Embryonic facial prominence (tissue), 1 donor: ENCODE results near the gene NFATC1.
"Not testable (repeated sequence)": the region's sequence is repeated elsewhere in the genome, so short reads cannot be mapped to it uniquely, and the experiment has no call there.

ENCODE experiments used
- DNase-seq: peaks from one replicate; pipeline ENCODE4 v3.0.0-alpha.2; 2016; ENCODE audit errors: extremely low spot score

NFATC1 gene

GRCh38 chr18:79489051-79489898, 93.5 kb downstream of the NFATC1 start:
- no peak for DNase-seq

DNA sequence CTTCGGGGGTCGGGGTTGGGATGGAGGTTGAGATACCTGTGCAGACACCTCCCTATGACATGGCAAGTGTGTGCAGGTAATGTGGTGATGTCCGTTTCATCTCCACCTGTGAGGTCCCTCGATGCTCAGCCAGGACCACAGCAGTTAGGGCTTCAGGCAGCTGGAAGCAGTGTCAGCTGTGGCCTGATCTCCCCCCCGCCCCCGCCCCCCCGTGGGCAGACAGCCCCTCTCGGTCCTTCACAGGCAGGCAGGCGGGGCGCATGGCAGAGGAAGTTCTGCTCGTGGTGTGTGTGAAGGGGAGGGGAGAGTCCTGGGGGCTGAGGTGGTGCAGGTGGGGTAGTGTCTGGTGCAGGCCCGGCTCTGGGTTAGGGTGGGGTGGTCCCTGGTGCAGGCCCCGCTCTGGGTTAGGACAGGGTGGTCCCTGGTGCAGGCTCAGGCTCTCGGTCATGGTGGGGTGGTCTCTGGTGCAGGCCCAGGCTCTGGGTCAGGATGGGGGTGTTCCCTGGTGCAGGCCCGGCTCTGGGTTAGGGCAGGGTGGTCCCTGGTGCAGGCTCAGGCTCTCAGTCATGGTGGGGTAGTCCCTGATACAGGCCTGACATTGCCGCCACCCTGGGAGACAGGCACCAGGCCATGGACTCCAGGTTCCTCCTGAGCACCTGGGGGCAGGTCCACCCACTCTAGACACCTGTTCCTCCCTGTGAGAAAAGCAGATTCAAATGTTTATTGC, 94.3 kb downstream of the NFATC1 start:
- no peak for DNase-seq

DNA sequence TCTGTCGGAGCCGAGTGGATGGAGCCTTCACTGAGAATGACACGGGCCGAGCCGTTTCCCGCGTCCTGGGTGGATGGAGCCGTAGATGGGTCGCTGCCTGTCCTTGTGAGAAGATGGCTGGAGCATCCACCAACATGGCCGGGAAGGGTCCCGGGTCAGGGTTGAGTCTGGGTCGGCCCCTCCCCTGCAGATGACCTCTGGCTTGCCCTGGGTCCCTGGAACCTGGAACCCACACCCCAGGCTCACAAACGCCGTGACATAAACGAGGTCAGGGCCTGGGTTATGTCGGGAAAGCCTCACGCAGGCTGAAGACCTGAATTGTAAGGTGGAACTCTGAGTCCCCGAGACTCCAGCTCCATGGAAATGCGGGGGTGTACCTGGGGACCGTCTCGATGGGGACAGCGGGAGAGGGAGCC, 94.9 kb downstream of the NFATC1 start:
- no peak for DNase-seq

DNA sequence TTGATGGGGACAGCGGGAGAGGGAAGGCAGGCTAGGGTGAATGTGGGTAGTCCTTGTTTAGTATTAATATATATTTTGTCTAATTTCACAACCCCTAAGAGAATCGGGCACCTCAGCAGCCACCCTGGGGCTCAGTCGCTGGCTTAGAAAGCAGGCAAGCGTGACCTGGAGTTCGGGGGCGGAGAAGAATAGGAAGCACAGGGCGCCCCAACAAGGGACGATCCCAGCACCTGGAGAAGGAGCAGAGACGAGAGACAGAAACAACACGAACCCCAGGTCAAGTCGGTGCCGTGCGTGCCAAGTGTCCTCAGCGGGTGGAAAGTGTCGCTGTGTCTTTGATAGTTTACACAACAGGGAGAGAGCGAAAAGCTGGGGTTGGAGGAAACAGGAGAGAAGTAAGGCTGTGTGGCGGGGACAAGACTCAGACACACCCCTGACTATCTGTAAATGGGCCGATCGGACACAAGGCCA, 95.4 kb downstream of the NFATC1 start:
- DNase-seq: no peak

- no peak for DNase-seq
Measured at GRCh38 chr18:79493211-79493800, 97.6 kb downstream of the NFATC1 start.

DNA sequence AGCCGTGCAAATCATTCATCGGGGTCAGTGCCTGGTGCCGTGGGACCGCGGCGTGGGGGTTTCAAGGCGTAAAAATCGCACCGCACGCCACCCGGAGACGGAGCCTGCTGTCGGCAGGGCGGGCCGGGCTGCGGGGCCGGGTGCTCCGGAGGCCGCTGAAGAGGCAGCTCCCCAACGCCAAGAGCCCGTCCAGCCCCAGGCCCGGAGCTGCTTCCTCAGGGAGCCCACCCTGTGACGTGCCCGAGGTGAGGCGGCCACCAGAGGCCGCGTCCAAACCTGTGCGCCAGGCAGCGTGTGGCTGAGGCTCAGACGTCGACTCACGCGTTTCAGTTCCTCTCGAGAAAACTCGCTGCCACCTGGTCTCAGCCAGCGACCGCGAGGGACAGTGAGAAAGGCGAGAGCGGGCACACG, 98.1 kb downstream of the NFATC1 start:
- no peak for DNase-seq

GRCh38 chr18:79494936-79495335, 99.2 kb downstream of the NFATC1 start:
- no peak for DNase-seq

DNA sequence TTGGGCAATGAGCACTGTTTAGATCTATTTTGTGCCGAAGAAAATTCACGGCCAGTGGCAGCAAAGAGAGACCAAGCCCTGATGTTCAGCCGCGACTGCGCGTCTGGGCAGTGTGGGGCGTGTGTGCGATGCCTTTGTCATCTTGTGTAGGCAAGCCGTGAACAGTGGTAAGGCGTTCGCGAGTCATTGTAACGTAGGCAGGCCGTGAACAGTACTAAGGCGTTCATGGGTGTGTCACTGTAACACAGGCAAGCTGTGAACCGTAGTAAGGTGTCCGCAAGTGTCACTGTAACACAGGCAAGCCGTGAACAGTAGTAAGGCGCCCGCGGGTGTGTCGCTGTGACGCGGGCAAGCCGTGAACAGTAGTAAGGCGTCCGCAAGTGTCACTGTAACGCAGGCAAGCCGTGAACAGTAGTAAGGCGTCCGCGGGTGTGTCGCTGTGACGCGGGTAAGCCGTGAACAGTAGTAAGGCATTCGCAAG, 99.9 kb downstream of the NFATC1 start:
- DNase-seq: no peak

- DNase-seq: no peak
Measured at GRCh38 chr18:79496237-79496977, 100.7 kb downstream of the NFATC1 start.

- no peak for DNase-seq
Measured at GRCh38 chr18:79496978-79497637, 101.4 kb downstream of the NFATC1 start.

- no peak for DNase-seq
Measured at GRCh38 chr18:79497638-79498081, 101.9 kb downstream of the NFATC1 start.

DNA sequence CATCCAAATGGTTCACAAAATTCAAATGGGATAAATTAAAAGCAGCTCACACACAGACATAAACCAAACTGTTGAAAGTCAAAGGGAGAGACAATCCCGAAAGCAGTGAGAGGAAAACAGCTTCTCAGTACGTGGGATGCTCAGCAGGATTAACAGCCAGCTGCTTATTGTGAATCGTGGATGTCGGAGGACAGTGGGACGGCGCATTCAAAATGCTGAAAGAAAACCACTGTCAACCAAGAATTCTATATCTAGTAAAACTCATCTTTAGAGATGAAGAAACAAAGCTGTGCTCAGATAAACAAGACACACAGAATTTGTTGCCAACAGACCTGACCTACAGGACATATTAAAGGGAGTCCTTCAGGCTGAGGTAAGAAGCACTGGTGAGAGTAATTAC, 102.9 kb downstream of the NFATC1 start:
- no peak for DNase-seq

DNA sequence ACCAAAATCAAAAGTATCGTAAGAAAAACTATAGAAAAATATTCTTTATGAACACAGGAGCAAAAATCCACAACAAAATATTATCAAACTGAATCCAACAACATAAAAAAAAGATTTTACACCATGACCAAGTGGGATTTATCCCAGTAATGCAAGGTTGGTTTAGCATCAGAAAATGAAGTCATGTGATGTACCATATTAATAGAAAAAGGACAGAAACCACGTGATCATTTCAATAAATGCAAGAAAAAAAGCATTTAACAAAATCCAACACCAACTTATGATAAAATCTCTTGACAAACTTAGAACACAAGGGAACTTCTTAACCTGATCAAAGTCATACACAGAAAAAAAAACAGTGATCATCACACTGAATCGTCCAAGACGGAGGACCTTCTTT, 105.3 kb downstream of the NFATC1 start:
- no peak for DNase-seq

DNA sequence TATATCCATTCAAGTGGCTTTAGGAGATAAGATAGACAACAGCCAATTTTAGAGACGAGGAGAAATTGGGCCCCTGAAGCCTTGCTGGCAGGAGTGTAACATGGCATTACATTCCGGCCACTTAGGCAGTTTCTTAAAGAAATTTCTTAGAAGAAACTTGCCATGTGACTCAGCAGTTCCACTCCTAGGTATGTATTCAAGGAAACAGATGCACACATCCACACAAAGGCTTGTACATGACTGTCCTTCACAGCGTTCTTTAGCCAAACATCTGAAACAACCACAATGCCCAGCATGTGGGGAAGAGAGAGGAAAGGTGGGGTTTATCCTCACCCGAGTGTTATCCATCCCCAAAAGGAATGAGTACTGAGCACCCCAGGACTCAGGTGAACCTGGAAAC, 107.1 kb downstream of the NFATC1 start:
- DNase-seq: no peak

GRCh38 chr18:79503406-79503805, 107.7 kb downstream of the NFATC1 start:
- DNase-seq: no peak

DNA sequence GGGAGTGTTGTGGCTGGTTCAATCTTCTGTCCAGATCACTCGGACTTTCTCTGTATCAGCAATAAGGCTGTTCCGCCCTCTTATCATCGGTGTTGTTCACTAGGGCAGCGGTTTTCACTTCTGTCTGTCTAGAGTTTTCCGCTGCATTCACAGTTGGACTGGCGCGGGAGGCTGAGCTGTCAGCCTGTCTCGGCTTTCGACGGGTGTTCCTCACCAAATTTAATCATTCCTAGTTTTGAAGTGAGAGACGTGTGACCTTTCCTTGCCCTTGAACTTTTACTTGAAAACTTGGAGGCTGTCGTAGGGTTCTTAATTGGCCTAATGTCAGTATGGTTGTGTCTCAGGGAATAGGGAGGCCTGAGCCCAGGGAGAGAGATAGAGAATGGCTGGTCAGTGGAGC, 108.3 kb downstream of the NFATC1 start:
- DNase-seq: no peak

- not testable (repeated sequence) for DNase-seq
Measured at GRCh38 chr18:79504495-79504894, 108.8 kb downstream of the NFATC1 start.

GRCh38 chr18:79505465-79505864, 109.7 kb downstream of the NFATC1 start:
- DNase-seq: not testable (repeated sequence)

- DNase-seq: no peak
Measured at GRCh38 chr18:79506191-79507075, 110.7 kb downstream of the NFATC1 start.

DNA sequence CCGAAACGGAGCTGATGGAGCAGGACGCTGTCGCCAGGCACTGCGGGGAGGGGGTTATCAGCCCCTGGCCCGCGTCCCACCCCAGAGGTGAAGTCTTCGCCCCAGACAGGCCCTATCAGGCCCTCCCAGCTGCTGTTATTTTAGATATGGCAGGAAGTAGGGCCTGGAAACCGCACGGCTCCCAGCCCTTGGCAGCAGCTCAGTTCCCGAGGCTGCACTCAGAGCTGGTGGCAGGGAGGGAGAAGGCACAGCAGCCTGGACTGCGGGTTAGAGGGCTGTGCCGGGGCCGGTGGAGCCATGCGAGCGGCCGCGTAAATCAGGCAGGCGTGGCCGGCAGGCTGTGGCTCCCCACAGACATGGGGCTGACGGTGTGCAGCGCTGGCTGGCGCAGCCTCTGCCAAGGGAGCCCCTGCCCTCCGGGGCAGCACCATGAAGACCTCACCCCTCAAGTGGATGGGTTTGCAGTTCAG, 111.4 kb downstream of the NFATC1 start:
- DNase-seq: no peak
